GM23248 (cell line): ENCODE results near the gene NHERF2.

Experiments
- EZH2 ChIP-seq: fragments of 200-600 bp; sonication (generic); IDR thresholded peaks from 2 replicates; pipeline ENCODE4 v1.6.1; 2018; ENCODE audit warnings: antibody characterized with exemption, mild to moderate bottlenecking; ENCODE audit not compliant: insufficient read depth, poor library complexity, severe bottlenecking
- EZH2phosphoT487 ChIP-seq: fragments of 200-600 bp; sonication (generic); IDR thresholded peaks from 2 replicates; pipeline ENCODE4 v1.6.1; 2018; ENCODE audit warnings: antibody characterized with exemption, moderate library complexity, mild to moderate bottlenecking, low read depth; ENCODE audit not compliant: insufficient read depth

- TF ChIP-seq EZH2phosphoT487 (no peak), EZH2 (no peak)
Observed at GRCh38 chr16:1991135-1991551, 35.6 kb upstream of the NHERF2 start.
